Epidermal melanocyte (primary cell): ENCODE results near the gene HYAL2.

Experiments
- DNase-seq: peaks from one replicate; pipeline ENCODE4 v3.0.0; 2011; ENCODE audit warnings: low spot score; ENCODE audit not compliant: insufficient read length

HYAL2 gene

GRCh38 chr3:50322386-50323091, at the start of gene HYAL2:
Gene HYAL2 (minus strand): TSS chr3:50322745. CDS start chr3:50320489, 2,256 bp downstream.
- DNase-seq = no peak

- no peak for DNase-seq
Measured at GRCh38 chr3:50371133-50371685, 48.7 kb upstream of the HYAL2 start.

GRCh38 chr3:50370594-50370993, 48.0 kb upstream of the HYAL2 start:
- DNase-seq = no peak

- no peak for DNase-seq
Measured at GRCh38 chr3:50369012-50369670, 46.6 kb upstream of the HYAL2 start.

- no peak for DNase-seq
Measured at GRCh38 chr3:50365842-50366220, 43.3 kb upstream of the HYAL2 start.

- peak; percentile 75 for DNase-seq
Measured at GRCh38 chr3:50365080-50365841, 42.7 kb upstream of the HYAL2 start.

GRCh38 chr3:50364573-50365079, 42.1 kb upstream of the HYAL2 start:
- DNase-seq = no peak

- DNase-seq = no peak
Measured at GRCh38 chr3:50359760-50360110, 37.2 kb upstream of the HYAL2 start.

GRCh38 chr3:50358911-50359759, 36.6 kb upstream of the HYAL2 start, which contains the start of gene TMEM115:
Gene TMEM115 (minus strand): TSS chr3:50359521. CDS start chr3:50359063, 458 bp downstream.
- DNase-seq = peak; percentile 96

- no peak for DNase-seq
Measured at GRCh38 chr3:50358355-50358910, 35.9 kb upstream of the HYAL2 start.

- no peak for DNase-seq
Measured at GRCh38 chr3:50357481-50357880, 34.9 kb upstream of the HYAL2 start.

GRCh38 chr3:50356553-50356952, 34.0 kb upstream of the HYAL2 start:
- no peak for DNase-seq

GRCh38 chr3:50355829-50356552, 33.4 kb upstream of the HYAL2 start:
- no peak for DNase-seq

- no peak for DNase-seq
Measured at GRCh38 chr3:50354850-50355249, 32.3 kb upstream of the HYAL2 start.

GRCh38 chr3:50354186-50354764, 31.7 kb upstream of the HYAL2 start:
- no peak for DNase-seq

- no peak for DNase-seq
Measured at GRCh38 chr3:50353245-50354004, 30.9 kb upstream of the HYAL2 start.

- no peak for DNase-seq
Measured at GRCh38 chr3:50352781-50353180, 30.2 kb upstream of the HYAL2 start.

- no peak for DNase-seq
Measured at GRCh38 chr3:50351323-50351697, 28.8 kb upstream of the HYAL2 start.
